AG09319 (cell line): ENCODE data around the gene SYNE2.

ENCODE experiments used
- DNase-seq: peaks from one replicate; pipeline ENCODE4 v3.0.0-alpha.2; 2010; ENCODE audit warnings: low read depth; ENCODE audit errors: extremely low read depth
- TF ChIP-seq, protein P1 (sequence below): IDR thresholded peaks from 2 replicates; pipeline ENCODE4 v1.5.1; 2011; ENCODE audit warnings: low read depth, mild to moderate bottlenecking, inconsistent platforms, low read length, moderate library complexity

SYNE2 gene

DNA sequence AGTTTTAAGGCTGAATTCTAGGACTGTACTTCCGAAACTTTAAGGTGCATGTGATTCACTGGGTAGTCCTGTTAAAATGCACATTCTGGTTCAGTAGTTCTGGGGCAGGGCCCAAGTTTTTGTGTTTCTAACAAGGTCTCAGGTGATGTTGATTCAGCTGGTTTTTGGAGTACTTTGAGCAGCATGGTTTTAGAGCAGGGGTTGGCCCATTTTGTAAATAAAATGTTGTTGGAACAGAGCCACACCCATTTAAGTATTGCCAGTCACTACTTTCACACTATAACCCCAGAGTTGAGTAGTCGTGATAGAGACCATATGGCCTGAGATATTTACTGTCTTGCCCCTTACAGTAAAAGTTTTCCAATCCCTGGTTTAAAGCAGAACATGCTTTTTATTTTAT is 111.3 kb downstream of the SYNE2 start:
- DNase-seq = no peak
- TF ChIP-seq, protein P1, sequence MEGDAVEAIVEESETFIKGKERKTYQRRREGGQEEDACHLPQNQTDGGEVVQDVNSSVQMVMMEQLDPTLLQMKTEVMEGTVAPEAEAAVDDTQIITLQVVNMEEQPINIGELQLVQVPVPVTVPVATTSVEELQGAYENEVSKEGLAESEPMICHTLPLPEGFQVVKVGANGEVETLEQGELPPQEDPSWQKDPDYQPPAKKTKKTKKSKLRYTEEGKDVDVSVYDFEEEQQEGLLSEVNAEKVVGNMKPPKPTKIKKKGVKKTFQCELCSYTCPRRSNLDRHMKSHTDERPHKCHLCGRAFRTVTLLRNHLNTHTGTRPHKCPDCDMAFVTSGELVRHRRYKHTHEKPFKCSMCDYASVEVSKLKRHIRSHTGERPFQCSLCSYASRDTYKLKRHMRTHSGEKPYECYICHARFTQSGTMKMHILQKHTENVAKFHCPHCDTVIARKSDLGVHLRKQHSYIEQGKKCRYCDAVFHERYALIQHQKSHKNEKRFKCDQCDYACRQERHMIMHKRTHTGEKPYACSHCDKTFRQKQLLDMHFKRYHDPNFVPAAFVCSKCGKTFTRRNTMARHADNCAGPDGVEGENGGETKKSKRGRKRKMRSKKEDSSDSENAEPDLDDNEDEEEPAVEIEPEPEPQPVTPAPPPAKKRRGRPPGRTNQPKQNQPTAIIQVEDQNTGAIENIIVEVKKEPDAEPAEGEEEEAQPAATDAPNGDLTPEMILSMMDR = no peak

DNA sequence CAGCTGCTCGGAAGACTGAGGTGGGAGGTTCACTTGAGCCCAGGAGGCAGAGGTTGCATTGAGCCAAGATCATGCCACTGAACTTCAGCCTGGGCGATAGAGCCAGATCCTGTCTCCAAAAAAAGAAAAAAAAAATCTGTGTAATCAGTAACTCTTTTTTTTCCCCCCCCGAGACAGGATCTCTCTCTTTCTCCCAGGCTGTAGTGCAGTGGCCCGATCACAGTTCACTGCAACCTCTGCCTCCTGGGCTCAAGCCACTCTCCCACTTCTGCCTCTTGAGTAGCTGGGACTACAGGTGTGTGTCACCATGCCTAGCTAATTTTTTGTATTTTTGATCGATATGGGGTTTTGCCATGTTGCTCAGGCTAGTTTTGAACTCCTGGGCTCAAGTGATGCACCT is 113.6 kb downstream of the SYNE2 start:
- TF ChIP-seq, protein P1 = no peak
- no peak for DNase-seq

DNA sequence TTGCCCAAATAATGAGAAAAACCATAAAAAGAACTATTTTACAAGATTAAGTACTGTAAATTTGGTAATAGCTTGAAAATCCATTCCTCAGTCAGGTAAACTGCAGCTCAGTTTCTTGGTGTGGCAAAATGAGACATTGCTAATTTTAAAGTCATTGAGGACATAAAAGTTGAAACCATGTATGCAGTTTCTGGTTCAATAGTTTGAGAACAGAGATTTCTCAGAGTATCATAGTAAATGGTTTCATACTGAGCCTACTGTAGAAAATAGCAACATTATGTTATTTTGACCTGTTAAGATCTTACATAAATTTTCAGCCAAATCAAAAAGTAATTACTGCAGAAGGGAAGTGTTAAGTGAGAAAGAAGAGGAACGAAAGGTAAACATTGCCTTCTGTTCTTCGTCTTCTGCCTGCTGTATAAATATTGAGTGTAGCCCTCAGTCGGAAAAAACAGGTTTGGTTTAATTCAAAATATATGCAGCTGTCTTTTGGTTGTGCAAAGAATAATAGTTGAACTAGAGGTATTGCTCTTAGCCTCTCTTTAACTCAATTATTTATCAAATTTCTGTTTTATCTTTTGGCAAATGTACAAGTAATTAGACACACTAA is 119.6 kb downstream of the SYNE2 start:
- no peak for DNase-seq
- TF ChIP-seq, protein P1 = no peak

DNA sequence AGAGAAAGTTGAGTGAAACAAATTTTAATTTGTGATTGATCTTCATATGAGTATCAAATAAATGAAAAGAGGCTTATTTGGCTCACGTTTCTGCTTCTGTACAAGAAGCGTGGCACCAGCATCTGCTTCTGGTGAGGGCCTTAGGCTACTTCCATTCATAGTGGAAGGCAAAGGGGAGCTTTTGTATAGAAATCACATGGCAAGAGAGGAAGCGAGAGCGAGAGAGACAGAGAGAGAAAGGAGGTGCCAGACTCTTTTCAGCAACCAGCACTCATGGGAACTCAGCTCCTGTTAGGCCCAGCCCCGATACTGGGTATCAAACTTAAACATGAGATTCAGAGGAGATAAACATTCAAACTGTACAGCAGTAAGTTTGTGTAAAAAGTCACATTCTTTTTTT is 121.4 kb downstream of the SYNE2 start:
- TF ChIP-seq, protein P1 = no peak
- no peak for DNase-seq

DNA sequence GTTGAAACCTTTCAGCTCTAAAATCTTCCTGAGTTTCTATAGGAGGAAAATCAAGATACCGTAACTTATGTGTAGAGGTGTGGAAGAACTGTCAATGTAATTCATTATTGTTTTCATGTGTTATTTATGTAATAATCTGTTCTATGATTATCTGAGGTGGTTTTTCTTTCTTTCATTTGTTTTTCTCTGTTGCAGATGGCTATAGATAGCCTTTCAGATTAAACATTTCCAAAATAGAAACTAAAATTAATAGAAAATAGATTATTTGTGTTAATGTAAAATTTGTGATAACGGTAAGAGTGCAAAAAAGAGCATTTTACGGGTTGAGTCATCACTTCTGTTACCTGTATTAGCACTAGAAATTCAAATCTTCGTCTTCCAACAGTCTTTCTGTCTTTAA is 128.8 kb downstream of the SYNE2 start:
- TF ChIP-seq, protein P1 = no peak
- DNase-seq = no peak

DNA sequence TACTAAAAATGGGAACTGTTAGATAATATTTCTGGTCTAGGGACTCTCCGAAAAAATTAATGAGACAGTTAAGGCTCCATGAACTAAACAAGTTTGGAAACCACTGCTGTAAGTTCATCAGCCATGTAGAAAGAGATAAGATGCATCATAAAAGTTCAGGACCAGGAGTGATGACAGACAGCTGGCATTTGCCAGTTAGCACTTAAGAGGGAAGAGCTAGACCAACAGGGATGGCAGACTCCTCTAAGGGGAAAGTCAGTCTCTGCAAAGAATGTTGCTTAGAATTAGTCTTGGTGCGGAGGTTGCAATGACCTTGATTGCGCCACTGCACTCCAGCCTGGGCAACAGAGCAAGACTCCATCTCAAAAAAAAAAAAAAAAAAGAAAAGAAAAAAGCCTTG is 129.4 kb downstream of the SYNE2 start:
- TF ChIP-seq, protein P1 = no peak
- no peak for DNase-seq

DNA sequence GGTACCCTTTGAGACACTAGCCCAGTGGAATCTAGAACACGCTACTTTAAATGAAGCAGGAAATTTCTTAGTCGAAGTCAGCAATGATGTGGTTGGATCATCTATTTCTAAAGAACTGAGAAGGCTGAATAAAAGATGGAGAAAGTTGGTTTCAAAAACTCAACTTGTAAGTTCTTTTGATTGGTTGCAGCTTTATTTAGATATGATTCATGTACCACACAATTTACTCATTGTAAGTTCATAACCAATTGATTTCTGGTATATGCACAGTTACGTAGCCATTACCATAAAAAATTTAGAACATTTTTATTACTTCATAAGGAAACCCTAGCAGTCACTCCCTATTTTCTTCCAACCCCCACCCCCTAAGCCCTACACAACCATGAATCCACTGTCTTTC is 129.8 kb downstream of the SYNE2 start:
- TF ChIP-seq, protein P1 = no peak
- DNase-seq = no peak
